Effector memory CD4-positive, alpha-beta T cell (primary cell): ENCODE results near the gene GALNT4.

Experiments used
- DNase-seq, 3 donors: peaks; one replicate each; pipeline ENCODE4 v3.0.0-alpha.2; 2020
- H3K27ac ChIP-seq: 2 replicates; pipeline ENCODE4 v1.7.0; 2013; ENCODE audit warnings: mild to moderate bottlenecking, low read length, moderate library complexity; ENCODE audit not compliant: insufficient read depth, poor library complexity, severe bottlenecking
- H3K27me3 ChIP-seq: replicated peaks from 2 replicates; pipeline ENCODE4 v1.7.0; 2013; ENCODE audit warnings: mild to moderate bottlenecking, low read length; ENCODE audit not compliant: insufficient read depth, control insufficient read depth, poor library complexity, severe bottlenecking
- H3K36me3 ChIP-seq: 2 replicates; pipeline ENCODE4 v1.7.0; 2013; ENCODE audit warnings: mild to moderate bottlenecking, low read length, moderate library complexity; ENCODE audit not compliant: control insufficient read depth, insufficient read depth
- H3K4me1 ChIP-seq: 2 replicates; pipeline ENCODE4 v1.7.0; 2013; ENCODE audit warnings: low read length, mild to moderate bottlenecking; ENCODE audit not compliant: control insufficient read depth, insufficient read depth, poor library complexity, severe bottlenecking
- H3K4me3 ChIP-seq: 2 replicates; pipeline ENCODE4 v1.7.0; 2013; ENCODE audit warnings: low read length, low read depth, mild to moderate bottlenecking; ENCODE audit not compliant: insufficient read depth, poor library complexity, severe bottlenecking
- H3K9me3 ChIP-seq: 2 replicates; pipeline ENCODE4 v1.7.0; 2013; ENCODE audit warnings: mild to moderate bottlenecking, low read length, moderate library complexity; ENCODE audit not compliant: control insufficient read depth

Gene GALNT4

GRCh38 chr12:89552376-89552775 is 27.8 kb upstream of the GALNT4 start:
- Histone ChIP-seq H3K36me3 (no peaks in the 10 kb centered on the region), H3K4me1 (no peaks in the 10 kb centered on the region), H3K27ac (no peak overlapping the region), H3K9me3 (no peaks in the 10 kb centered on the region), H3K4me3 (no peak overlapping the region), H3K27me3 (no peaks in the 10 kb centered on the region)
- no peak for DNase-seq

DNA sequence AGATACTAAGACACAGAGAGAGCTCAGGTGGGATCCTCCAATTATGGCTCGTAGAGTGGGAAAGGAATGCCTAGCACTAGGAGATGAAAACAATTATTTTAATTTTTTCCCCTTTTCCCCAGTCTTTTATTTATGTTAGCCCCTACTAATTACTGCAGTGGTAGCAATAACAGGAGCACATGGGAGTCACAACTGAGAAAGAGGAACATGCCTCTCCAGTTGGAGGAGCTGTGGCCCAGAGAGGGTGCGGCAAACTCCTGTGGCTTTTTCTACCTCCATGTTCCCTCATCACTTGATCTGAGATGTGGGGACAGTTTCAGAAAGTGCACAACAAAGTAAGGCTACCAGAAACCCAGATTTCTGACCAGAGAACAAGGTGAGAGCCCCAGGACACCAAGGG is 27.2 kb upstream of the GALNT4 start:
- no peaks in the 10 kb centered on the region for H3K27me3 ChIP-seq
- no peaks in the 10 kb centered on the region for H3K9me3 ChIP-seq
- H3K4me1 ChIP-seq = no peaks in the 10 kb centered on the region
- H3K4me3 ChIP-seq = no peak overlapping the region
- no peaks in the 10 kb centered on the region for H3K36me3 ChIP-seq
- no peak overlapping the region for H3K27ac ChIP-seq
- no peak for DNase-seq

- Histone ChIP-seq H3K36me3 (no peaks in the 10 kb centered on the region), H3K4me1 (peaks cover 6% of the 10 kb centered on the region), H3K27ac (no peak overlapping the region), H3K4me3 (no peak overlapping the region), H3K27me3 (no peaks in the 10 kb centered on the region), H3K9me3 (no peaks in the 10 kb centered on the region)
- DNase-seq = no peak
Measured at GRCh38 chr12:89547101-89547500, 22.5 kb upstream of the GALNT4 start.

DNA sequence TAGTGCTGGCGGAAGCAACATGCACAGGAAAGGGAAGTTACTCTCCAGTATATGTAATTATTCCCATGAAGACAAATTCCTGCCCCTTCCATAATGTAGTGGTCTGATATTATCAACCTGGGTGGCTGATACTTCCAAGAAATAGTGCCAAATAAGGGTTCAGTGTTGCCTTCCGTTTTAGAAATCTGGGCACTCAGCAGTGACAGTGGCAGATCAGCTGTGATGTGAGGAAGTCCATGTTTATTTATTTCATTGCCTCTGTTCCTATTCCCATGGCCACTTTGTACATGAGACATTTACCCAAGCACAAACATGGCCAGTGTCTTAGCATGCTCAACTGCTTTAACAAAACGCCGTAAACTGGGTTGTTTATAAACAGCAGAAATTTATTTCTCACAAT is 21.6 kb upstream of the GALNT4 start:
- Histone ChIP-seq H3K27me3 (no peaks in the 10 kb centered on the region), H3K36me3 (no peaks in the 10 kb centered on the region), H3K9me3 (no peaks in the 10 kb centered on the region), H3K4me3 (no peak overlapping the region), H3K27ac (no peak overlapping the region), H3K4me1 (peaks cover 6% of the 10 kb centered on the region)
- no peak for DNase-seq

DNA sequence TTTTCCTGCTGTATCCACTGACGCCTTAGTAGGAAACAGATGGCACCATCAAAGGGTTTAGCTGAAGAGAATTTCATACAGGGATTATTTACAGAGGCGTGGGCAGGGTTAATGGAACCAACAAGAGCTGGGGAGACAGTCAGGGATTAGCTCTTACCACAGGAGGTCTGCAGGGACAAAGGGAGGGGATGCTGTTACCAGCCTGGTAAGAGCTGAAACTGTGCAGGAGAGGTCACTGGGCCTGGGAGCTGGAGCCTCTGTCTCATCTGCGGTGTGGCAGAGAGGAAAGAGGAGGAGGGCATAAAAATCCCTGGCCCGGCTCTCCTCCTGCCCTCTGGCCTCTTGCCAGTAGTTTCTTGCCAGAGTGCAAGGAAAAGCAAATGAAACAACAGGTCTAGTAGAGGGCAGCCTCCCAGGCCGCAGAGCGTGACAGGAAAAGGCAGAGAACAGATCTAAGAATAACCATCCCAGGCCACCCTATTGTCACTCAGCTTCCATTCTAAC is 20.1 kb upstream of the GALNT4 start:
- no peaks in the 10 kb centered on the region for H3K36me3 ChIP-seq
- no peak overlapping the region for H3K4me3 ChIP-seq
- H3K27ac ChIP-seq = no peak overlapping the region
- no peaks in the 10 kb centered on the region for H3K27me3 ChIP-seq
- H3K9me3 ChIP-seq = no peaks in the 10 kb centered on the region
- no peak for DNase-seq
- peaks cover 6% of the 10 kb centered on the region for H3K4me1 ChIP-seq

DNA sequence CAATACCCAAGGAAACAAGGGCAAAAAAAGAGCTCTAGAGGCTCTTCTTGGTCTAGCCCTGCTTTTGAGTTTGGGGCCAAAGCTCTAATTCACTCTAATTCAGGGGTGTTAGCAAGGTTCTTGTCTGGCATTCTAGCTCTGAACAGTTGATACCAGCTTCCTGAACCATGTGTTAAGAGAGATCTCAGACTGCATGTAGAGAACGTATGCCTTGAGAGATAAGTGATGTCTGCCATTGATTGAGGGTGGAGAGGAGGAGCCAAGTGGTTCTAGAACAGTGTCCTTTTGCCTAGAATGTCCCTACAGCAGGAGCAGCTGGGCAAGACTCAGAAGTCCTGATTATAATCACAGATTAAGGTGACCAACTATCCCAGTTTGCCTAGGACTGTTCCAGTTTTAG is 19.4 kb upstream of the GALNT4 start:
- Histone ChIP-seq H3K4me1 (peaks cover 6% of the 10 kb centered on the region), H3K4me3 (no peak overlapping the region), H3K27me3 (no peaks in the 10 kb centered on the region), H3K9me3 (no peaks in the 10 kb centered on the region), H3K27ac (no peak overlapping the region), H3K36me3 (no peaks in the 10 kb centered on the region)
- DNase-seq = no peak

DNA sequence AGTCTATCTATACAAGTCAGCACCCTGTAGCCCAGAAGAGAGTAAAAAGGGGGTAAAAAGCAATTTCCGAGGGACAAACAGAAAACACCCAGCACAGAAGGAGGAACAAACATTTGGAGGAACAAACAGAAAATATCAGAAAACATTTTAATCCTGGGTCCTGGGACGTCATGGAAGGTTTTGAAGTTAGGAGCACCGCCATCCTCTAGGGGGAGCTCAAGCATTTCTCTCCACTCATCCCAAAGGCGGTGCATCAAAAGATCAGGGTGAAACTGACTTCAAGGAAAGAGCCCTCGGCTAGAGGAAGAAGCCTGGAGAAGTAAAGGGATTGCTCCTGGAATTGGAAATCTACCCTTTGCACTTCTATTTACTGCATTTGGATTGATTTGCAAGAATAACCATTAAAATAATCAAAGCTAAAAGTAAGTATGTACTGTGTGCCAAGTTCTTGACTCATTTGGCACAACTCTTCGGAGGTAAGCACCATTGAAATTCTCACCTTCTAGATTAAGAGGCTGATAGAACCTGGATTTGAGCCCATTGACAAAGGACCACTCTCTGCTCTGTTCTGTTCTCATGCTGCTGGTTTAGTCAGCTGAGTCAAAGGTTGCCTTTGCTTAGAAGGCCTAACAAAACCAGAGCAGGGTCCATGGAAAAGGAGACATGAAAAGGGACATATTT is 18.5 kb upstream of the GALNT4 start:
- H3K9me3 ChIP-seq = no peaks in the 10 kb centered on the region
- H3K36me3 ChIP-seq = no peaks in the 10 kb centered on the region
- DNase-seq = peak; percentile 21 to 44 (median 27)
- no peak overlapping the region for H3K27ac ChIP-seq
- no peak overlapping the region for H3K4me3 ChIP-seq
- no peaks in the 10 kb centered on the region for H3K27me3 ChIP-seq
- H3K4me1 ChIP-seq = peaks cover 6% of the 10 kb centered on the region

GRCh38 chr12:89542236-89542635 is 17.6 kb upstream of the GALNT4 start:
- no peak for DNase-seq
- Histone ChIP-seq H3K36me3 (no peaks in the 10 kb centered on the region), H3K4me3 (no peak overlapping the region), H3K27me3 (no peaks in the 10 kb centered on the region), H3K9me3 (no peaks in the 10 kb centered on the region), H3K27ac (no peak overlapping the region), H3K4me1 (peaks cover 6% of the 10 kb centered on the region)

DNA sequence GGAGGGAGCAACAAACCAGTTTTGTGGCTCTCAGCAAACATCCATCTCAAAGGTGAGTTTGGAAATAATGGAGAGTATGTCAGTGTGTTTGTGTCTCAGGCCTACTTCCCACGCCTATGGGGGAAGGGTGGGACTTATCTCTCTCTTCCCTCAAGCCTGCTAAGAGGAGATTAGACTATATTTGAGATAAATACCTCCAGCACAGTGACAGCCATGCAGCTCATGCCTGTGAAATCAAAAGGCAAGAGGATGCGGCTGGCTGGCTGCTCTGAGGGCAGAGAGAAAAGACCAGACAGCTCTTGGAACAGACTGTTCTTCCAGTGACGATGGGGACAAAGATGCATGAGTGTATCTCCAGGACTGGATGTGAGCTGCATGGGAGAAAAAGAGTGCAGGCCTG is 16.0 kb upstream of the GALNT4 start:
- Histone ChIP-seq H3K27ac (no peak overlapping the region), H3K9me3 (no peaks in the 10 kb centered on the region)

GRCh38 chr12:89539426-89540223 is 15.0 kb upstream of the GALNT4 start:
- H3K9me3 ChIP-seq = no peaks in the 10 kb centered on the region
- no peak for DNase-seq
- H3K4me1 ChIP-seq = peaks cover 6% of the 10 kb centered on the region
- H3K27ac ChIP-seq = no peak overlapping the region
- H3K36me3 ChIP-seq = no peaks in the 10 kb centered on the region
- no peak overlapping the region for H3K4me3 ChIP-seq
- no peaks in the 10 kb centered on the region for H3K27me3 ChIP-seq

More for the DNA sequence above, 16.0 kb upstream of the GALNT4 start:
- DNase-seq = no peak
- Histone ChIP-seq H3K4me3 (no peak overlapping the region), H3K27me3 (no peaks in the 10 kb centered on the region), H3K4me1 (peaks cover 6% of the 10 kb centered on the region), H3K36me3 (no peaks in the 10 kb centered on the region)
